Tibial artery (tissue), 4 donors: ENCODE results near the gene ZCRB1.

Experiments
- DNase-seq, 2 donors: peaks; one replicate each; pipeline ENCODE4 v3.0.0-alpha.2; 2019
- H3K27ac ChIP-seq, 2 donors: fragments of 200-600 bp; sonication (generic) in 1 of 2; 1 replicate in 1 of 2; 2 replicates in 1 of 2; pipeline ENCODE4 v1.5.1; 2018 to 2019; ENCODE audit warnings: mild to moderate bottlenecking in 1 of 2
- H3K27me3 ChIP-seq, 2 donors: fragments of 200-600 bp; sonication (generic) in 1 of 2; one replicate each; pipeline versions ENCODE4 v1.5.1 to v1.6.0; 2016 to 2019
- H3K36me3 ChIP-seq, 3 donors: fragments of 200-600 bp; sonication (generic) in 2 of 3; one replicate each; pipeline ENCODE4 v1.5.1; 2016 to 2019; ENCODE audit warnings: mild to moderate bottlenecking in 2 of 3
- H3K4me1 ChIP-seq, 4 donors: fragments of 200-600 bp; sonication (generic) in 2 of 4; 1 replicate in 3 of 4; 2 replicates in 1 of 4; pipeline ENCODE4 v1.5.1; 2016 to 2019
- H3K4me3 ChIP-seq, 2 donors: fragments of 200-600 bp; sonication (generic) in 1 of 2; 1 replicate in 1 of 2; 2 replicates in 1 of 2; pipeline ENCODE4 v1.5.1; 2018 to 2019; ENCODE audit warnings: mild to moderate bottlenecking in 2 of 2
- H3K9me3 ChIP-seq, 3 donors: fragments of 200-600 bp; sonication (generic) in 1 of 3; one replicate each; pipeline ENCODE4 v1.5.1; 2016 to 2019
- CTCF ChIP-seq, 2 experiments: fragments of 200-600 bp in 1 of 2; fragments of 450-650 bp in 1 of 2; IDR thresholded peaks; one replicate each; pipeline ENCODE4 v1.5.1; 2017 to 2019; ENCODE audit warnings: antibody characterized with exemption in 2 of 2, mild to moderate bottlenecking in 1 of 2, moderate library complexity in 1 of 2
- intact Hi-C: fragments of 100-400 bp; cut with DNase I; formaldehyde crosslinking; loops from one replicate; pipeline ENCODE4 v1.15.0; 2023; ENCODE audit warnings: low total_unique reads

Gene ZCRB1

GRCh38 chr12:42288544-42288943 lies 37.4 kb downstream of the ZCRB1 start:
- H3K27ac ChIP-seq, result no peak overlapping the region
- intact Hi-C loops, result no loop called here
- no peak overlapping the region for H3K4me3 ChIP-seq
- no peaks in the 10 kb centered on the region for H3K36me3 ChIP-seq
- no peak for TF ChIP-seq CTCF (IDR thresholded peaks at IDR 0.05)
- no peaks in the 10 kb centered on the region for H3K4me1 ChIP-seq
- no peaks in the 10 kb centered on the region for H3K27me3 ChIP-seq
- no peak for DNase-seq
- no peaks in the 10 kb centered on the region for H3K9me3 ChIP-seq

GRCh38 chr12:42286741-42287140 lies 39.2 kb downstream of the ZCRB1 start:
- no peak for DNase-seq
- intact Hi-C loops, result no loop called here
- no peak overlapping the region for H3K27ac ChIP-seq
- no peak for TF ChIP-seq CTCF (IDR thresholded peaks at IDR 0.05)
- H3K36me3 ChIP-seq, result no peaks in the 10 kb centered on the region
- no peaks in the 10 kb centered on the region for H3K9me3 ChIP-seq
- no peaks in the 10 kb centered on the region for H3K27me3 ChIP-seq
- H3K4me3 ChIP-seq, result no peak overlapping the region
- H3K4me1 ChIP-seq, result no peaks in the 10 kb centered on the region

- no peak for TF ChIP-seq CTCF (IDR thresholded peaks at IDR 0.05)
- no peaks in the 10 kb centered on the region for H3K27me3 ChIP-seq
- intact Hi-C loops, result no loop called here
- H3K27ac ChIP-seq, result no peak overlapping the region
- DNase-seq, result no peak
- no peak overlapping the region for H3K4me3 ChIP-seq
- H3K9me3 ChIP-seq, result no peaks in the 10 kb centered on the region
- H3K36me3 ChIP-seq, result no peaks in the 10 kb centered on the region
- H3K4me1 ChIP-seq, result no peaks in the 10 kb centered on the region
Measured at GRCh38 chr12:42285431-42285830, 40.5 kb downstream of the ZCRB1 start.

- Histone ChIP-seq H3K4me3 (no peak overlapping the region), H3K4me1 (no peaks in the 10 kb centered on the region), H3K27me3 (no peaks in the 10 kb centered on the region), H3K36me3 (no peaks in the 10 kb centered on the region), H3K27ac (no peak overlapping the region), H3K9me3 (no peaks in the 10 kb centered on the region)
- intact Hi-C loops, result no loop called here
- no peak for TF ChIP-seq CTCF (IDR thresholded peaks at IDR 0.05)
- DNase-seq, result no peak
Measured at GRCh38 chr12:42284876-42285275, 41.0 kb downstream of the ZCRB1 start.

GRCh38 chr12:42284157-42284556 lies 41.7 kb downstream of the ZCRB1 start:
- Histone ChIP-seq H3K9me3 (no peaks in the 10 kb centered on the region), H3K4me1 (no peaks in the 10 kb centered on the region), H3K27ac (no peak overlapping the region), H3K27me3 (no peaks in the 10 kb centered on the region), H3K36me3 (no peaks in the 10 kb centered on the region), H3K4me3 (no peak overlapping the region)
- intact Hi-C loops, result no loop called here
- DNase-seq, result no peak
- TF ChIP-seq CTCF (IDR thresholded peaks at IDR 0.05), result no peak

GRCh38 chr12:42283739-42284138 lies 42.2 kb downstream of the ZCRB1 start:
- Histone ChIP-seq H3K9me3 (no peaks in the 10 kb centered on the region), H3K36me3 (no peaks in the 10 kb centered on the region), H3K4me1 (no peaks in the 10 kb centered on the region), H3K27ac (no peak overlapping the region), H3K4me3 (no peak overlapping the region), H3K27me3 (no peaks in the 10 kb centered on the region)
- intact Hi-C loops, result no loop called here
- TF ChIP-seq CTCF (IDR thresholded peaks at IDR 0.05), result no peak
- DNase-seq, result no peak
